NB4 (cell line): ENCODE results near the gene TP73.

ENCODE experiments used
- DNase-seq: peaks from one replicate; pipeline ENCODE4 v3.0.0; 2010; ENCODE audit warnings: low read depth
- H3K4me3 ChIP-seq: one replicate; pipeline ENCODE4 v1.5.1; 2011; ENCODE audit warnings: mild to moderate bottlenecking, low read depth, low read length, moderate library complexity
- MYC ChIP-seq: IDR thresholded peaks from 2 replicates; pipeline ENCODE4 v1.6.1; 2011; ENCODE audit warnings: low read depth, low read length
- POLR2A ChIP-seq: IDR thresholded peaks from 2 replicates; pipeline ENCODE4 v1.6.1; 2011; ENCODE audit warnings: mild to moderate bottlenecking; ENCODE audit not compliant: insufficient read length; ENCODE audit errors: extremely low read depth
- TF ChIP-seq, protein P1 (sequence below): IDR thresholded peaks from 2 replicates; pipeline ENCODE4 v1.6.1; 2011; ENCODE audit warnings: low read depth, low read length
- TF ChIP-seq, protein P2 (sequence below): IDR thresholded peaks from one replicate; pipeline ENCODE4 v1.5.1; 2012; ENCODE audit warnings: low read depth, low read length

The TP73 gene

DNA sequence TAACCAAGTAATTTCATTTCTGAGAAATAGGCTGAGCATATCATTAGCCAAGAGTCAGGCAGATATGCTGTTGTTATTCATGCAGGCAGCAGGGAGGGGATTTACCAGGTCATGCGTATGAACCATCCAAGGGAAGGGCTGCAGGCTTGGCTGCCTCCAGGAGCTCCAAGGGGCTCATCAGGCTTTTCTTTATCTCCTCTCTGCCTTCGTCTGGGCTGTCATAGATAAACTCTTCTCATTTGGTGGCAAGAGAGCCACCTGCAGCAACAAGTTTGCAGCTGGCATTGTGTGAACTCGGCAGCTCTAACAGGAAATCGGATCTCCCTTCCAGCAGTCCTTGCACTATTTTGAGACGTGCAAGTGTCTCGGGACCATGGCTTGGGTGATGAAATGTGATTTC lies 107.5 kb downstream of the TP73 start:
- H3K4me3 ChIP-seq, result no peak overlapping the region
- DNase-seq, result no peak
- TF ChIP-seq POLR2A (no peak), MYC (no peak)
- TF ChIP-seq, protein P1, sequence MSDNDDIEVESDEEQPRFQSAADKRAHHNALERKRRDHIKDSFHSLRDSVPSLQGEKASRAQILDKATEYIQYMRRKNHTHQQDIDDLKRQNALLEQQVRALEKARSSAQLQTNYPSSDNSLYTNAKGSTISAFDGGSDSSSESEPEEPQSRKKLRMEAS, result no peak
- TF ChIP-seq, protein P2, sequence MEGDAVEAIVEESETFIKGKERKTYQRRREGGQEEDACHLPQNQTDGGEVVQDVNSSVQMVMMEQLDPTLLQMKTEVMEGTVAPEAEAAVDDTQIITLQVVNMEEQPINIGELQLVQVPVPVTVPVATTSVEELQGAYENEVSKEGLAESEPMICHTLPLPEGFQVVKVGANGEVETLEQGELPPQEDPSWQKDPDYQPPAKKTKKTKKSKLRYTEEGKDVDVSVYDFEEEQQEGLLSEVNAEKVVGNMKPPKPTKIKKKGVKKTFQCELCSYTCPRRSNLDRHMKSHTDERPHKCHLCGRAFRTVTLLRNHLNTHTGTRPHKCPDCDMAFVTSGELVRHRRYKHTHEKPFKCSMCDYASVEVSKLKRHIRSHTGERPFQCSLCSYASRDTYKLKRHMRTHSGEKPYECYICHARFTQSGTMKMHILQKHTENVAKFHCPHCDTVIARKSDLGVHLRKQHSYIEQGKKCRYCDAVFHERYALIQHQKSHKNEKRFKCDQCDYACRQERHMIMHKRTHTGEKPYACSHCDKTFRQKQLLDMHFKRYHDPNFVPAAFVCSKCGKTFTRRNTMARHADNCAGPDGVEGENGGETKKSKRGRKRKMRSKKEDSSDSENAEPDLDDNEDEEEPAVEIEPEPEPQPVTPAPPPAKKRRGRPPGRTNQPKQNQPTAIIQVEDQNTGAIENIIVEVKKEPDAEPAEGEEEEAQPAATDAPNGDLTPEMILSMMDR, result no peak

DNA sequence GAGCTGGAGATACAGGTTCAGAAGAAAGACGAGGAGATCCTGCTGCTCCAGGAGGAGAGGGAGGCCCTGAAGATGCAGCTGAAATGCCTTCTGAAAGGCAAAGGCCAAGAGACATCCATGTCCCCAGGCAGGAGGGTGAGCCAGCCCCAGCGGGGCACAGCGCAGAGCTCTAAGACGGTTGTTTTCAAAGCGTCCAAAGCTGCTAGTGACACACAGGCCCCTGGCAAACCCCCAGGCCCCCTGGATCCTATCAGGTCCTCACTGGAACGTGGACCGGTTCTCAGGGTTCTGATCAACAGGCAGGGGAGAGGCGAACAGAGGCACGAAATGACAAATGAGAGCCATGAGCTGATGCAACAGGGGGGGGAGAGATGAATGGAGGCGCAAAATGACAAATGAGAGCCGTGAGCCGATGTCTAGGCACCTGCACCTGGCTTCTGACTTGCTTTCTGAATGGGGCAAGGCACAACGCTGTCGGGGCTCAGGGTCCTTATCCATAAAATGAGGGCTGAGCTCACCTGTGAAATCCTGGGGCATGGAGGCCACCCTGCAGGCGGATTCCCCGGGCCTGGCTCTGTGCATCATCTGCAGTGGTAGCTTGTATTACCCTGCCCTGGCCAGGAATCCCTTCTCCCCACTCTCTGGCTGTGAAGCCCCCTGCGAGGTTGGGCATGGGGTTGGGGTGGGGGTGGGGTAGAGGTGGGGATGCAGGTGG lies 109.1 kb downstream of the TP73 start:
- H3K4me3 ChIP-seq, result no peak overlapping the region
- DNase-seq, result no peak
- TF ChIP-seq MYC (no peak), POLR2A (no peak)
- TF ChIP-seq, protein P1, result no peak
- TF ChIP-seq, protein P2, result no peak

DNA sequence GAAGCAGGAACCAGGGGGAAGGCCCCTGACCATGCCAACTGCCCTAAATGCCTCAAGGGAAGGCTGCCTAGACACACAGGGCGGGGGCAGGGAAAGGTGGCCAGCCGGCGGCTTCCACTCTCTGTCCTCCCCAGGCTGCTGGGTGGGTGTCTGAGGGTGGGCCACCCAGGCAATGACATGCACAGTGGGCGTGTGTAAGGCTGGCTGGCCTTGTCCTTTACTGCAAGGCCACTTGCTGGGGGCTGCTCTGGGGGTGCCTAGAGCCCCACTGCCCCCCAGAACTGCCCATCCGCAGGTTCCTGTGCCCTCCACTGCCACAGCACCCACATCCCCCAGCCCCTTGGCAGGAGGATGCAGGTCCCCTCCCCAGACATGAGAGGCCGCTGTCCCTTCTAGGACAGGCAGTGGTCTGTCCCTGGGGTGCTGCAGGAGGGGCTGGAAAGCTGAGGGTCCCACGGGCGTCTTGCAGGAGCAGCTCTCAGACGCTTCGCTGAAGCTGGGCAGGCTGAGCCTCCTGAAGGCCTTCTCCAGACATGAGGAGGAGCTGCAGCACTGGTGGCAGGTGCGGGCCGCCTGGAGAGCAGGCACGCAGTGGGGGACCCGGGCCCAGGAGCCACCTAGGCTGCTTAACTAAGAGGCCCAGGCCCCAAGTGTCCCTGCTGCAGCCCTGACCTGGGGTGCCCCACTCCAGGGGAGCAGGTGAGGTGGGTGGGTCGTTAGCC lies 110.0 kb downstream of the TP73 start:
- TF ChIP-seq, protein P1, result no peak
- TF ChIP-seq, protein P2, result no peak
- TF ChIP-seq MYC, result no peak
- TF ChIP-seq POLR2A, result no peak
- no peak for DNase-seq
- no peak overlapping the region for H3K4me3 ChIP-seq

DNA sequence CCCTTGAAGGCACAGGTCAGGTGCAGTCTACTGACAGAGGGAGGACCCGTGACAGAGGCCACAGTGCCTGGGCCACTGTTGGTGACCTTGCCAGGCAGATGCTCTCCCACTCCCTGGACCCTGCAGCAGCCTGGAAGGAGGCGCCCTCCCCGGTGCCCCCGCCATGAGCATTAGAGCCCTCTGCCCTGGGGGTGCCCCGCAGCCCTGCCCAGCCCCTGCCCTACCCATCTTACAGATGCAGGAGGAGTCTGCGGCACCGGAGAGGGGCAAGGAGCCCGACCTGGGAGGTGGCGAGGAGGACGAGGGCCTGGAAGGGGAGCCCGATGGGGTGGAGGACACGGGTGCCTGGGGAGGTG lies 110.5 kb downstream of the TP73 start:
- H3K4me3 ChIP-seq, result no peak overlapping the region
- DNase-seq, result no peak
- no peak for TF ChIP-seq MYC
- TF ChIP-seq POLR2A, result no peak
- TF ChIP-seq, protein P1, result no peak
- TF ChIP-seq, protein P2, result no peak

DNA sequence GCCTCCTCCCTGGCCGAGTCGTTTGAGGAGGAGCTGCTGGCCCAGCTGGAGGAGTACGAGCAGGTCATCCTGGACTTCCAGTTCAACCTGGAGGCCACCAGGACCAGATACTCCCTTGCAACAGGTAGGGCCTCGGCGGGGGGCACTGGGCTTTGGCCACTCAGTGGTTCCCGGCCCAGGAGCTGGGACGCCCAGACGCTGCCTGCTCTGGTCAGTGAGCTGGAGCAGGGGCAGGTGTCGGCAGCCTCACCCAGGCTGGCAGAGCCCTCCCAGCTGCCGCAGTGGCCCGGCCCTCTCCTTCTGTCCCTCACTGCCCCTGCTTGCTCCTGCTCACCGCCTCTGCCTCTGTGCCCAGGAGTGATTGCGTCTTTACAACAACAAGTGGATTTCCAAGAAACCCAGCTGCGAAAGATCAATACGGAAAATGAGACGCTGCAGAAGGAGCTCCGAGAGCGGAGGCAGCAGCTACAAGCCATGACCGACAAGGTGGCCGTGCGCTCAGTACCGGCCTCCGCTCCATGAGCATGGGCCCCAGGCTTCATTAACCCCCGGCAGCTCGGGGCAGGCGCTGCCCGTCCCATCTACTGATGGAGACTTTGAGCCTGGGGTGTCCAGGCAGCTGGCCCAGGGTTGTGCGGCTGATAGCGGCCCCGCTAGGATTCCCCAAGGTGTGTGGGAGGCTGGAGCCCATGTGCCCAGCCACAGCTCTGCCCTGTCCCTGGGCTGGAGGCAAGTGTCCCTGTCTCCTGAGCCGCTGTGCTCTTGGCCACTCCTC lies 111.2 kb downstream of the TP73 start:
- no peak for TF ChIP-seq MYC
- DNase-seq, result no peak
- H3K4me3 ChIP-seq, result no peak overlapping the region
